Neutrophil (primary cell): ENCODE results near the gene CHST11.

ENCODE experiments used
- H3K27ac ChIP-seq: fragments of 200-600 bp; sonication (generic); 2 replicates; pipeline ENCODE4 v1.5.1; 2016; ENCODE audit warnings: mild to moderate bottlenecking, moderate library complexity
- H3K27me3 ChIP-seq: fragments of 200-600 bp; sonication (generic); 2 replicates; pipeline ENCODE4 v1.6.0; 2016; ENCODE audit warnings: mild to moderate bottlenecking
- H3K36me3 ChIP-seq: fragments of 200-600 bp; sonication (generic); 2 replicates; pipeline ENCODE4 v1.5.1; 2017
- H3K4me1 ChIP-seq, 2 experiments: fragments of 200-600 bp in 1 of 2; sonication (generic) in 1 of 2; 1 replicate in 1 of 2; 2 replicates in 1 of 2; pipeline versions ENCODE4 v1.5.1 to v1.6.1; 2013 to 2016; ENCODE audit warnings: low read depth in 1 of 2, low read length in 1 of 2, mild to moderate bottlenecking in 1 of 2, moderate library complexity in 1 of 2; ENCODE audit not compliant: control insufficient read depth in 1 of 2, insufficient read depth in 1 of 2
- H3K4me3 ChIP-seq, 2 experiments: fragments of 200-600 bp in 1 of 2; sonication (generic) in 1 of 2; 1 replicate in 1 of 2; 2 replicates in 1 of 2; pipeline ENCODE4 v1.5.1; 2013 to 2016; ENCODE audit warnings: low read depth in 1 of 2, low read length in 1 of 2, mild to moderate bottlenecking in 1 of 2, moderate library complexity in 1 of 2
- H3K9me3 ChIP-seq: fragments of 200-600 bp; sonication (generic); 2 replicates; pipeline ENCODE4 v1.5.1; 2016
- TF ChIP-seq, protein P1 (sequence below): fragments of 200-600 bp; sonication (generic); IDR thresholded peaks from 2 replicates; pipeline ENCODE4 v1.5.1; 2016; ENCODE audit warnings: antibody characterized with exemption

CHST11 gene

DNA sequence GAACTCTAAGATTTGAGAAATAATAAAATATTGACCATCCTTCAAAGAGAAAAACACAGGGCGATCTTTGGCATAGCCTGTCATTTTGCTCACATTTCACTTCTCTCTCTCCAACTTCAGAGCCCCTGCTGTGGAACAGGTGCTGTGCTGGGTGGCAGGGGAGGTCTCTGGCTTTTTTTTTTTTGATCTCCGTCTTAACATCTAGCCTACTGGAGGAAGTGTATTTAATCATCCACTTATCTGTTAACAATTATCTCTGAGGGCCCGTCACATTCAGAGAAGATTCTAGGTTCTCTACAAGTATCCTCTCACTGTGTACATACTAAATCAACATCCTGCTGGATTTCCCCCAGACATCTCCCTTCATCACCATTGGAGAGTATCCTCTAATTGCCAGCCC is 34.1 kb downstream of the CHST11 start:
- Histone ChIP-seq H3K27me3 (no peaks in the 10 kb centered on the region), H3K9me3 (no peaks in the 10 kb centered on the region), H3K36me3 (no peaks in the 10 kb centered on the region), H3K4me3 (no peak overlapping the region), H3K4me1 (peaks cover 25 to 56% of the 10 kb centered on the region in 2 experiments), H3K27ac (peak overlapping the region; percentile 53)
- TF ChIP-seq, protein P1, sequence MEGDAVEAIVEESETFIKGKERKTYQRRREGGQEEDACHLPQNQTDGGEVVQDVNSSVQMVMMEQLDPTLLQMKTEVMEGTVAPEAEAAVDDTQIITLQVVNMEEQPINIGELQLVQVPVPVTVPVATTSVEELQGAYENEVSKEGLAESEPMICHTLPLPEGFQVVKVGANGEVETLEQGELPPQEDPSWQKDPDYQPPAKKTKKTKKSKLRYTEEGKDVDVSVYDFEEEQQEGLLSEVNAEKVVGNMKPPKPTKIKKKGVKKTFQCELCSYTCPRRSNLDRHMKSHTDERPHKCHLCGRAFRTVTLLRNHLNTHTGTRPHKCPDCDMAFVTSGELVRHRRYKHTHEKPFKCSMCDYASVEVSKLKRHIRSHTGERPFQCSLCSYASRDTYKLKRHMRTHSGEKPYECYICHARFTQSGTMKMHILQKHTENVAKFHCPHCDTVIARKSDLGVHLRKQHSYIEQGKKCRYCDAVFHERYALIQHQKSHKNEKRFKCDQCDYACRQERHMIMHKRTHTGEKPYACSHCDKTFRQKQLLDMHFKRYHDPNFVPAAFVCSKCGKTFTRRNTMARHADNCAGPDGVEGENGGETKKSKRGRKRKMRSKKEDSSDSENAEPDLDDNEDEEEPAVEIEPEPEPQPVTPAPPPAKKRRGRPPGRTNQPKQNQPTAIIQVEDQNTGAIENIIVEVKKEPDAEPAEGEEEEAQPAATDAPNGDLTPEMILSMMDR: no peak

DNA sequence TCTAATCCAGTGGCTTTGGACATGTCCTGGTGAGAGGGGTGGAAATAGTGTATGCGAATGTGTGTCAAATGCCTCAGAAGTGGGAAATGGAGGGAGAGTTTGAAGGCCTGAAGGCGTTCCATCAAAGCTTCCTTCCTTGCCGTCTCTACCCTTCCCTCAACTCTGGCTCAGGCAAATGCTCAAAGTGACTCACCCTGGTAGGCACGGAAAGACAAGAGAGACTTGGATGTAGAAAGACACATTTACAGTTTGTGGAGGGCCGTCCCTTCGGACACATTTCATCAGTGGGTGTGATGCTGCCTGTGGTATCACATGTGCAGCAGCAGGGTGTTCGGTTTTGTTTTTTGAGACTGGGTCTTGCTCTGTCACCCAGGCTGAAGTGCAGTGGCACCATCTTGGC is 36.7 kb downstream of the CHST11 start:
- H3K9me3 ChIP-seq: no peaks in the 10 kb centered on the region
- no peaks in the 10 kb centered on the region for H3K36me3 ChIP-seq
- no peak overlapping the region for H3K27ac ChIP-seq
- peaks cover 32 to 61% of the 10 kb centered on the region in 2 experiments for H3K4me1 ChIP-seq
- TF ChIP-seq, protein P1: no peak
- H3K27me3 ChIP-seq: no peaks in the 10 kb centered on the region
- H3K4me3 ChIP-seq: no peak overlapping the region

DNA sequence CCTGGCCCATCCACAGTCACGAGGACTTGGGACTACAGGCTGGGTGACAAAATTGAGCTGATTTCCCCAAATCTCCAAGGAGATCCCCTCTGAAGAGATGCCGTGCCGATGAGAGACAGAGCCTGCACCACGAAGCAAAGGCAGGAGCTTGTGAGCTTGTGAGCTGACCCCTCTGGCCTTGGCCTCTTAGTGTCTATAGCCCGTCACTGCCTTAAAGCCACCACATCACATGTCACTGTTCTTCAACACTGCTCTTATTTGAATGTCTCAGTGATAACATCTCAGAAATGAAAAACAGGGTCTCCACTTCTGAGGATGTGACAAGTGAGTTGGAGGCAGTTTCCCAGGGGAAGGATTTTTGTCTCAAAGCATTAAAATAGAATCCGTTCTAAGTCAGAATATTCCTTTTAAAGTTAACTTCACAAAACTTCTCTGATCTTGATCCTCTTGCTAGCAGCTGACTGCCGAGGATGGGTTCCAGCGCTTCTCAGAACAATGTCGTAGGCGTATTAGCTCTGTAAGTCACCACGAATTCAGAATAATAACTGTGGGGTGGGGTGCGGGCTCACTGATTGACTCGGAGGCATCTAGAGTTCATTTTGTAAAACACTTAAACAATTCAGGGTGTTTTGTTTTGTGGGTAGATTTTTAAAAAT is 37.5 kb downstream of the CHST11 start:
- TF ChIP-seq, protein P1: no peak
- no peaks in the 10 kb centered on the region for H3K27me3 ChIP-seq
- no peak overlapping the region for H3K4me3 ChIP-seq
- H3K36me3 ChIP-seq: no peaks in the 10 kb centered on the region
- no peak overlapping the region for H3K27ac ChIP-seq
- peaks cover 36 to 61% of the 10 kb centered on the region in 2 experiments for H3K4me1 ChIP-seq
- no peaks in the 10 kb centered on the region for H3K9me3 ChIP-seq

DNA sequence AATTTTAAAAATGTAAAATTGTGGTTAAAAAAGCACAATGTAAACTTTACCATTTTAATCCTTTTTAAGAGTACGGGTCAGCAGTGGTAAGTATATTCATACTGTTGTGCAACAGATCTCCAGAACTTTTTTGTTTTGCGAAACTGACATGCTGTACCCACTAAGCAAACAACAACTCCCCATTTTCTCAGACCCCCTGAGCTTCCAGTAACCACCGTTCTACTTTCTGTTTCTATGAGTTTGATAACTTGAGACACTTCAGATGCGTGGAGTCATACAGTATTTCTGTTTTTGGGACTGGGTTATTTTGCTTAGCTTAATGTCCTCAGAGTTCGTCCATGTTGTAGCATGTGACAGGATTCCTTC is 38.0 kb downstream of the CHST11 start:
- H3K36me3 ChIP-seq: no peaks in the 10 kb centered on the region
- peak overlapping the region; percentile 16 for H3K27ac ChIP-seq
- H3K27me3 ChIP-seq: no peaks in the 10 kb centered on the region
- peaks cover 41 to 61% of the 10 kb centered on the region in 2 experiments for H3K4me1 ChIP-seq
- no peaks in the 10 kb centered on the region for H3K9me3 ChIP-seq
- TF ChIP-seq, protein P1: no peak
- no peak overlapping the region for H3K4me3 ChIP-seq

DNA sequence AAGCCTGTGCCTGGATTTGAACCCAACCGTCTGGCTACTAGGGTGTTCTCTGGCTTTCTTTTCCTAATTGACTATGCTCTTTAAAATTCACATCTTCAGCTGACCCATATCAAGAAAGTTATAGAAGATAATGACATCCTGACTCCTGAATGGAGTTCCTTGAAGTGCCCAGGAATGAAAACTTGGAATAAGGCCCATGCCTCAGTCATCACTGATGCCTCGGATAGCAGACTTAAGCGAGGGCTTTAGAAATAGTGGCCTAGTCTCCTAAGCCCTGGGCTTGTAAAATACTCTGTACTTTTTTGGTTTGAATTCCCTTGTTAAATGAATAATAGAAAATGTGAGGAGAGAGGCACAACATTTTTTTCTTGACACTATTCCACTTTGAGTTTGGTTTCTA is 39.0 kb downstream of the CHST11 start:
- TF ChIP-seq, protein P1: no peak

More for the DNA sequence above, 39.0 kb downstream of the CHST11 start:
- H3K4me1 ChIP-seq: peaks cover 40 to 60% of the 10 kb centered on the region in 2 experiments
- H3K4me3 ChIP-seq: no peak overlapping the region
- no peaks in the 10 kb centered on the region for H3K9me3 ChIP-seq
- H3K36me3 ChIP-seq: no peaks in the 10 kb centered on the region
- H3K27me3 ChIP-seq: no peaks in the 10 kb centered on the region
- no peak overlapping the region for H3K27ac ChIP-seq
